AG08395 (cell line): ENCODE results near the gene KEAP1.
"Not testable (repeated sequence)": the region's sequence is repeated elsewhere in the genome, so short reads cannot be mapped to it uniquely, and the experiment has no call there.

Source experiments
- DNase-seq: peaks from one replicate; pipeline ENCODE4 v3.0.0; 2012; ENCODE audit warnings: mixed read lengths, low spot score

Gene KEAP1

DNA sequence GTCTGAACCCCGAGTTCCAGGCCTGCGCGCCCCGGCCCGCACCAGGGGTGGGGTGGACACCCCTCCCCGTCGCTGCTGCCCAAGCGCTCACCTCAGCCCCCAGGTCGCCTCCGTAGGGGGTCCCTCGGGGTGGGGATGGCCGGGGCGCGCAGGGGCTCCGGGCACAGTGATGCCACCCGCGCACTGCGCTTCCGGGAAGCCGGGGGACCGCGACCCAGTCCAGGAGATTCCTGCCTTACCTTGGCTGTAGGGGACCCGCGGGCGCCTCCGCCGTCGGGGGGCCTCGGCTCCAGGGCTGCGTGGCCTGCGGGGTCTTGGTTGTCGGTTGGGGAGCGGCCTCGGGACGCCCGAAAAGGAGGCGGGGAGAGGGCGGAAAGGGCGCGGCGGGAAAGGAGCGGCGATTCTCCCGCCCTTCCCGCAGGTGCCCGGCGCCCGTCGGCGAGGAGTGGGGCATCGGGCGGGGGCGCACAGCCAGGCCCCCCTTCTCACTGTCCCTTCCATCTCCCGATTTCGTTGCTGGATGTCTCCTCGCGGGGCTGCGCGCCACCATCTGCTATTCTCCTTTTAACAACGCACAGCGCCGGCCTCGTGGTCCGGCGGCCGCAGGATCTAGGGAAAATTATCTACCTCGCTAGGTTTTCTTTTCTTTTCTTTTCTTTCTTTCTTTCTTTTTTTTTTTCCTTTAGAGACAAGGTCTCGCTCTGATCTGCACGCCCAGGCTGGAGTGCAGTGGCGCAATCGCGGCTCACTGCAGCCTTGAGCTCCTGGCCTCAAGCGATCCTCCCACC, at the start of gene KEAP1:
Gene KEAP1, minus strand, starts transcription at position 355 of the 788 bp plus-strand sequence. CDS start 3,323 bp downstream, outside the sequence.
- peak; percentile 20 for DNase-seq

DNA sequence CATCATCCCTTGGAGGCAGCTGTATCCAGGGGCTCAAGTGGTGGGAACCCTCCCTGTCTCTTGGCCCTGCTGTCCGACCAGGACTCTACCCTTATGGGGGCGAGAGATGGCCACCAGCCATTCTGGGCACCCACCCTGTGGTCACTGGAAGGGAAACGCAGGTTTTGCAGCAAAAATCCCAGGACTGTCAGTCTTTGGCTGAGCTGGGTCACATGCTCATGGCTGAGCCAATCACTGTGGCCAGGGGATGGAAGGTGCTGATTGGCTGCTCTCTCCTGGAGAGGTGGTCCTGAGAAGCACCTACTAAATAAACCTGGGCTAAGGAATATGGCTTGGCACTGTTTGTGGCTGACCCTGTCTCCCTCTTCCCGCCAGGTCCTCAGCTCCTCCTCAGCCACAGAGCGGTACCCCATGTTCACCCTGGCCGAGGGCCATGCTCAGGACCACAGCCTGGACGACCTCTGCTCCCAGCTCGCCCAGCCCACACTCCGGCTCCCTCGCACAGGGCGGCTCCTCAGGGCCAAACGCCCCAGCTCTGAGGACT, 49.4 kb upstream of the KEAP1 start:
- peak; percentile 35 for DNase-seq

GRCh38 chr19:10551698-10552301, 48.6 kb upstream of the KEAP1 start:
- no peak for DNase-seq

DNA sequence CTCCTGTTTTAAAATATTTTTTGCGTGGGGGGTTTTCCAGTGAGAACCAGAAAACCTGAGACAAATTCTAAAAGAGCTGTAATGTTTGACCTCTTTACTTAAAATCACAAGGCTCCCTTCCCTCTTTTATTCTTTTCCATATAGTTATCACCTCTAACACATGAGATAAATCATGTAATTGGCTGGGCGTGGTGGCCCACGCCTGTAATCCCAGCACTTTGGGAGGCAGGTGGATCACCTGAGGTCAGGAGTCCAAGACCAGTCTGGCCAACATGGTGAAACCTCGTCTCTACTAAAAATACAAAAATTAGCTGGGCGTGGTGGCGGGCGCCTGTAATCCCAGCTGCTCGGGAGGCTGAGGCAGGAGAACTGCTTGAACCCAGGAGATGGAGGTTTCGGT, 47.9 kb upstream of the KEAP1 start:
- DNase-seq: not testable (repeated sequence)

DNA sequence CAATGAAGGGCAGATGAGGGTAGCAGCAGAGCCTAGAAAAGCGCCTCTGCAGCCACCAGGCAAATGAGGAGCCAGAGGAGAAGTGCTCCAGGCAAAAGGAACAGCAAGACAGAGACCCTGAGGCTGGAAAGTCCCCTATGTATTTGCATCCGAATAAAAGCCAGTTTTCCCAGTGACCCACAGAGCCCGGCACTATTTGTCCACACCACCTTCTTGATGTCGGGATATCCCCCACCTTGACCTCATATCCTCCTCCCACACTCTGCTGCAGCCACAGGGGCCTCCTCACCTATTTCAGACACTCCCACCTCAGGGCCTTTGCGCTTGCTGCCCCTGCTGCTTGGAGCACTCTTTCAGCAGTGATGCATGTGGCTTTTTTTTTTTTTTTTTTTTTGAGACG, 47.2 kb upstream of the KEAP1 start:
- no peak for DNase-seq

DNA sequence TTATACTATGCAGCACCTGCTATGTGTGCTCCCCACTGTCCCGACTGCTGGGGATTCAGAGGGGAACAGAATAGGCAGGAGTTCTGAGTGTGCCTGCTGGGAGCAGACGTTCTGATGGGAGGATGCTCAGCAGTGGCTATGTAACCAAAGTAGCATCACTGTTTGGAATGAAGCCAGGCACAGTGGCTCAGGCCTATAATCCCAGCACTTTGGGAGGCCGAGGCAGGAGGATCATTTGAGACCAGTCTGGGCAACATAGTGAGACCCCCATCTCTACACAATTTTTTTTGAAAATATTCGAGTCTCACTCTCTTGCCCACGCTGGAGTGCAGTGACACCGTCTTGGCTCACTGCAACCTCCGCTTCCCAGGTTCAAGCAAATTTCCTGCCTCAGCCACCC, 46.6 kb upstream of the KEAP1 start:
- DNase-seq: no peak

DNA sequence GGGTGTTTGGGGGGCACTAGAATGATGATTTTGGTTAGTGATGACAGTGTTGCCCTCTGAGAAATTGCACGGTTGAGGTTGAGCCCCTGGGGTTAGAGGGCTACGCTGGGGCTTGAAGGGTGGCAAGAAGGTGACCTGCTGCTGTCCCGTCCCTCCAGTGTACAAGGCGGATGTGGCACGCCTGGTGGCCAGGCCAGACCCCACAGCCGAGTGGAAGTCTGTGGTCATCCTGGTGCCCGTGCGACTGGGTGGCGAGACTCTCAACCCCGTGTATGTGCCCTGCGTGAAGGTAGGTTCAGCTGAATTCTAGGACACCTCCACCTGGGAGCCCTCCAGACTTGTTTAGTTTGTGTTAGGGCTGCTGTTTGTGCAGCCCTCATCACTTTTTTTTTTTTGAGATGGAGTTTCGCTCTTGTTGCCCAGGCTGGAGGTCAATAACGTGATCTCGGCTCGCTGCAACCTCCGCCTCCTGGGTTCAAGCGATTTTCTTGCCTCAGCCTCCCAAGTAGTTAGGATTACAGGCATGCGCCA, 45.7 kb upstream of the KEAP1 start:
- no peak for DNase-seq

DNA sequence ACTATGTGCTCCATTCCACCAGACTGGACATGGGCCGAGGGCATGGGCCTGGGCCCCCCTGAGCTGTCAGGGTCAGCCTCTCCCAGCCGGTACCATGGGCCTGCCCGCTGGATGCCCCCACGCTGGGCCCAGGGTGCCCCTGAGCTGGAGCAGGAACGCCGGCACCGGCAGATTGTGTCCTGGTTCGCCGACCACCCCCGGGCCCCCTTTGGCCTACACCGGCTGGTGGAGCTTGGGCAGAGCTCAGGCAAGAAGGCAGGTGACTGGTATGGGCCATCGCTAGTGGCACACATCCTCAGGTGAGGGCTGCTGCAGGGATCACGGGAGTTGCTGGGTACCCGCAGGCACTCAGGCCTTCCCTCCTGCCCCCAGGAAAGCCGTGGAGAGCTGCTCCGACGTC, 43.7 kb upstream of the KEAP1 start:
- DNase-seq: no peak

DNA sequence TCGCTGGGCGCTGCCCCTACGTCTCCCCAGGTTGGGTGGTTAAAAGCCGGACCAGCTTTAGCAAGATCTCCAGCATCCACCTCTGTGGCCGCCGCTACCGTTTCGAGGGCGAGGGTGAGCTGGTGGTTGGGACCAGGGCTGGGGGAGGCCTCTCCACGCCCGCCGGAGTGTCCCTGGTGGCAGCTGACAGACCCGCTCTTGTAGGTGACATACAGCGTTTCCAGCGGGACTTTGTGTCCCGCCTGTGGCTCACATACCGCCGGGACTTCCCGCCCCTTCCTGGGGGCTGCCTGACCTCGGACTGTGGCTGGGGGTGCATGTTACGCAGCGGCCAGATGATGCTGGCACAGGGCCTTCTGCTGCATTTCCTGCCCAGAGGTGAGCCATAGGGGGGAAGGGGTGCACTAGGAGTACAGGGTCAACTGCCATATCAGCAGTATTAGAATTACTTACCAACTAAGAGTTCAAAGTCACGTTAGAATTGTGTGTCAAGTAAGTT, 41.6 kb upstream of the KEAP1 start:
- DNase-seq: no peak

- no peak for DNase-seq
Measured at GRCh38 chr19:10544242-10544752, 41.1 kb upstream of the KEAP1 start.

- peak; percentile 98 for DNase-seq
Measured at GRCh38 chr19:10543420-10544241, 40.5 kb upstream of the KEAP1 start, which contains the start of gene ATG4D. TSS of gene ATG4D (plus strand) at chr19:10543904. CDS start at chr19:10544091, 187 bp downstream.

DNA sequence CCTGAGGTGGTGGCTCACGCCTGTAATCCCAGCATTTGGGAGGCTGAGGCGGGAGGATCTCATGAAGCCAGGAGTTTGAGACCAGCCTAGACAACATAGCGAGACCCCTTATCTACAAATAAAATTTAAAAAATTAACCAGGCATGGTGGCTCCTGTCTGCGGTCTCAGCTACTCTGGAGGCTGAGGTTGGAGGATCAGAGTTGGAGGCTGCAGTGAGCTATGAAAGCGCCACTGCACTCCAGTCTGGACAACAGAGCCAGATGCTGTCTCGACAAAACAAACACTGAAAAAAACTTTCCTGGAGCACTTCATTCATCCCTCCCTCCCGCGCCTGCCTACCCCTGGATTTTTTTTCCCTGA, 39.9 kb upstream of the KEAP1 start:
- no peak for DNase-seq

- not testable (repeated sequence) for DNase-seq
Measured at GRCh38 chr19:10539016-10539415, 35.9 kb upstream of the KEAP1 start.

- no peak for DNase-seq
Measured at GRCh38 chr19:10538204-10538983, 35.2 kb upstream of the KEAP1 start.

DNA sequence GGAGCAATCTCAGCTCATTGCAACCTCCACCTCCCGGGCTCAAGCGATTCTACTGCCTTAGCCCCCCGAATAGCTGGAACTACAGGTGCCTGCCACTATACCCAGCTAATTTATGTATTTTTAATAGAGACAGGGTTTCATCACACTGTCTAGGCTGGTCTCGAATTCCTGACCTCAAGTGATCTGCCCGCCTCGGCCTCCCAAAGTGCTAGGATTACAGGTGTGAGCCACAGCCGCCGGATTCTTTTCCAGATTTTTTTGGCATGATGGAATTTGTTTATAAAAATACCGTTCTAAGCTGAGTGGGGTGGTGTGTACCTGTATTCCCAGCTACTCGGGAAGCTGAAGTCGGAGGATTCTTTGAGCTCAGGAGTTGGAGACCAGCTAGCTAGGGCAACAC, 34.5 kb upstream of the KEAP1 start:
- no peak for DNase-seq

- DNase-seq: no peak
Measured at GRCh38 chr19:10535613-10536012, 32.5 kb upstream of the KEAP1 start.

DNA sequence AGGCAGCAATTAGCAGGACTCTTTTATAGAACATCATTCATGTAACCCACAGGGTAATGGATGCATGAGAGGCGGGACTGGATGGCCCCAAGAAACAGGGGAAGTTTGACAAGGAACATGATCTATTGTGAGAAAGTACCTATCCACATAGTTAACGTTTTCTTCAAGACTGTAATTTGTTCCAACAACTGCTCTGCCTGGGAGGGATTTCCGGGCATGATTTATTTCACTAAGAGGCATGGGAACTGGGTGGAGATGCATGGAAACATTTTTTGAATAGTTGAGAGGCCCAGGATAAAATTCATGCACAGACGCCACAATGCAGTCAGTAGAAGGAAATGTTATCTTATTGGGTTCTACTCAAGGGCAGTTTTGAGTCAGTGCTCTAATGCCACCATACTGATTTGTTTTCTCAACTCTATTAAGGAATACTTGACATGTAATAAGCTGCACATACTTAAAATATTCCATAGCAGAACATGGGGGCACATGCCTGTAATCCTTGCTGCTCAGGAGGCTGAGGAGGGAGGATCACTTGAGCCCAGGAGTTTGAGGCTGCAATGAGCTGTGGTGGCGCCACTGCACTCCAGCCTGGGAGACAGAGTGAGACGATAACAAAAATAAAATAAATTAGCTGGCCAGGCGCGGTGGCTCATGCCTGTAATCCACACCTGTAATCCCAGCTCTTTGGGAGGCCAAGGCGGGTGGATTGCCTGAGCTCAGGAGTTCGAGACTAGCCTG, 30.7 kb upstream of the KEAP1 start:
- DNase-seq: peak; percentile 86

GRCh38 chr19:10532457-10532856, 29.3 kb upstream of the KEAP1 start:
- DNase-seq: no peak

DNA sequence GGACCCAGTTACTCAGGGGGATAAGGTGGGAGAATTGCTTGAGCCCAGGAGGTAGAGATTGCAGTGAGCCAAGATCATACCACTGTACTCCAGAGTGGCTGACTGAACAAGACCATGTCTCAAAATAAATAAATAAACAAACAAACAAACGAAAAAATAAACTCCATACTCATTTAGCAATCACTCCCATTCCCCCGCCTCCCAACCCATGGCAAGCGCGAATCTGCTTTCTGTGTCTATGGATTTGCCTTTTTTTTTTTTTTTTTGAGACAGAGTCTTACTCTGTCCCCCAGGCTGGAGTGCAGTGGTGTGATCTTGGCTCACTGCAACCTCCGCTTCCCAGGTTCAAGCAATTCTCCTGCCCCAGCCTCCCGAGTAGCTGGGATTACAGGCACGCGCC, 23.7 kb upstream of the KEAP1 start:
- not testable (repeated sequence) for DNase-seq

DNA sequence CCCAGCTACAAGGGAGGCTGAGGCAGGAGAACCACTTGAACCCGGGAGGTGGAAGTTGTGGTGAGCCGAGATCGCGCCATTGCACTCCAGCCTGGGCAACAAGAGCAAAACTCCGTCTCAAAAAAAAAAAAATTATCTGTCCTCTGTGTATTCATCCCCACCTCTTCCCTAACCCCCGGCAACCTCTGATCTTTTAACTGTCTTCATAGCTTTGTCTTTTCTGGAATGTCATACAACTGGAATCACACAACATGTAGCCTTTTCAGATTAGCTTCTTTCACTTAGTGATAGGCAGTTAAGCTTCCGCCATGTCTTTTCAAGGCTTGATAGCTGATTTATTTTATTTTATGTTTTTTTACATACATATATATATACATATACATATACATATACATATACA, 22.5 kb upstream of the KEAP1 start:
- no peak for DNase-seq
